Vagina (tissue), 2 donors: ENCODE data around the gene NIPA2. TPM values are rescaled to one million over a fixed set of nuclear protein-coding genes. Genes with fewer than 3 reads are reported as not detected.
"Not testable (repeated sequence)": the region's sequence is repeated elsewhere in the genome, so short reads cannot be mapped to it uniquely, and the experiment has no call there.

Source experiments
- DNase-seq, 2 donors: peaks; one replicate each; pipeline ENCODE4 v3.0.0-alpha.2; 2017; ENCODE audit errors: extremely low spot score in 2 of 2
- H3K27ac ChIP-seq: fragments of 200-600 bp; sonication (generic); one replicate; pipeline ENCODE4 v1.5.1; 2019
- H3K27me3 ChIP-seq: fragments of 200-600 bp; sonication (generic); one replicate; pipeline ENCODE4 v1.5.1; 2019
- H3K36me3 ChIP-seq, 2 donors: fragments of 200-600 bp; sonication (generic); one replicate each; pipeline ENCODE4 v1.5.1; 2017 to 2019
- H3K4me1 ChIP-seq: fragments of 200-600 bp; sonication (generic); one replicate; pipeline ENCODE4 v1.5.1; 2019
- H3K4me3 ChIP-seq, 2 donors: fragments of 200-600 bp; sonication (generic); 1 replicate in 1 of 2; 2 replicates in 1 of 2; pipeline ENCODE4 v1.5.1; 2016 to 2019
- H3K9me3 ChIP-seq: fragments of 200-600 bp; sonication (generic); one replicate; pipeline ENCODE4 v1.5.1; 2019
- CTCF ChIP-seq, 3 experiments: fragments of 450-650 bp in 2 of 3; fragments of 200-600 bp in 1 of 3; sonication (generic) in 1 of 3; IDR thresholded peaks; one replicate each; pipeline ENCODE4 v1.5.1; 2017 to 2019; ENCODE audit warnings: antibody characterized with exemption in 3 of 3, mild to moderate bottlenecking in 2 of 3, moderate library complexity in 2 of 3
- POLR2A ChIP-seq, 2 donors: fragments of 450-650 bp; IDR thresholded peaks; one replicate each; pipeline ENCODE4 v1.6.1; 2017; ENCODE audit warnings: antibody characterized with exemption in 2 of 2, mild to moderate bottlenecking in 2 of 2, moderate library complexity in 2 of 2
- POLR2AphosphoS5 ChIP-seq, 2 donors: sonication (generic); formaldehyde crosslinking; IDR thresholded peaks; one replicate each; pipeline ENCODE4 v1.9.0; 2017; ENCODE audit warnings: antibody characterized with exemption in 2 of 2, mild to moderate bottlenecking in 2 of 2, low read depth in 1 of 2; ENCODE audit not compliant: insufficient read depth in 1 of 2
- intact Hi-C: fragments of 100-400 bp; cut with DNase I; formaldehyde crosslinking; loops from one replicate; pipeline ENCODE4 v1.15.1; 2023
- total RNA-seq: library from RNA; depleted of rRNA; stranded (reverse); fragments of >200 nt; gene quantifications from one replicate; pipeline ENCODE4 v1.2.3, GENCODE V29; 2016

The NIPA2 gene
- total RNA-seq, 1 donor from 2014 or later: 23.1 TPM

GRCh38 chr15:22799902-22800301 is 38.6 kb upstream of the NIPA2 start:
- TF ChIP-seq CTCF (IDR thresholded peaks at IDR 0.05): no peak
- TF ChIP-seq POLR2A (IDR thresholded peaks at IDR 0.05): no peak
- TF ChIP-seq POLR2AphosphoS5 (IDR thresholded peaks at IDR 0.05; ENCODE audit: insufficient read depth in 1 of 2, low read depth in 1 of 2): no peak
- DNase-seq: no peak

GRCh38 chr15:22803006-22803405 is 35.5 kb upstream of the NIPA2 start:
- not testable (repeated sequence) for H3K9me3 ChIP-seq, DNase-seq, H3K27me3 ChIP-seq

More at GRCh38 chr15:22799902-22800301, 38.6 kb upstream of the NIPA2 start:
- Histone ChIP-seq H3K36me3 (no peaks in the 10 kb centered on the region), H3K9me3 (no peaks in the 10 kb centered on the region), H3K4me1 (no peaks in the 10 kb centered on the region), H3K4me3 (no peak overlapping the region), H3K27me3 (no peaks in the 10 kb centered on the region), H3K27ac (no peak overlapping the region)
- intact Hi-C loops: no loop called here

GRCh38 chr15:22806156-22806555 is 32.3 kb upstream of the NIPA2 start:
- H3K36me3 ChIP-seq: no peaks in the 10 kb centered on the region
- H3K4me1 ChIP-seq: peaks cover 9% of the 10 kb centered on the region
- intact Hi-C loops: no loop called here
- DNase-seq: no peak
- no peak overlapping the region for H3K4me3 ChIP-seq
- no peak overlapping the region for H3K27ac ChIP-seq
- H3K27me3 ChIP-seq: no peaks in the 10 kb centered on the region
- no peaks in the 10 kb centered on the region for H3K9me3 ChIP-seq
- TF ChIP-seq CTCF (IDR thresholded peaks at IDR 0.05) (no peak), POLR2AphosphoS5 (IDR thresholded peaks at IDR 0.05; ENCODE audit: insufficient read depth in 1 of 2, low read depth in 1 of 2) (no peak)

More at GRCh38 chr15:22803006-22803405, 35.5 kb upstream of the NIPA2 start:
- intact Hi-C loops, H3K36me3 ChIP-seq, H3K4me3 ChIP-seq, H3K4me1 ChIP-seq, H3K27ac ChIP-seq: not testable (repeated sequence)

GRCh38 chr15:22806664-22807063 is 31.8 kb upstream of the NIPA2 start:
- no peak overlapping the region for H3K4me3 ChIP-seq
- H3K9me3 ChIP-seq: no peaks in the 10 kb centered on the region
- no peaks in the 10 kb centered on the region for H3K27me3 ChIP-seq
- no peak overlapping the region for H3K27ac ChIP-seq
- DNase-seq: no peak
- TF ChIP-seq POLR2A (IDR thresholded peaks at IDR 0.05): no peak
- TF ChIP-seq POLR2AphosphoS5 (IDR thresholded peaks at IDR 0.05; ENCODE audit: insufficient read depth in 1 of 2, low read depth in 1 of 2): no peak
- TF ChIP-seq CTCF (IDR thresholded peaks at IDR 0.05): no peak
- H3K36me3 ChIP-seq: no peaks in the 10 kb centered on the region
- intact Hi-C loops: no loop called here
- H3K4me1 ChIP-seq: peaks cover 9% of the 10 kb centered on the region

GRCh38 chr15:22807831-22808230 is 30.6 kb upstream of the NIPA2 start:
- DNase-seq, H3K27me3 ChIP-seq, intact Hi-C loops, H3K27ac ChIP-seq, H3K36me3 ChIP-seq, H3K4me1 ChIP-seq, H3K9me3 ChIP-seq, H3K4me3 ChIP-seq: not testable (repeated sequence)

GRCh38 chr15:22808240-22808639 is 30.2 kb upstream of the NIPA2 start:
- Histone ChIP-seq H3K36me3 (no peaks in the 10 kb centered on the region), H3K4me3 (no peak overlapping the region), H3K4me1 (peaks cover 9% of the 10 kb centered on the region), H3K27ac (no peak overlapping the region), H3K9me3 (no peaks in the 10 kb centered on the region), H3K27me3 (no peaks in the 10 kb centered on the region)
- no peak for DNase-seq
- intact Hi-C loops: no loop called here
- TF ChIP-seq POLR2A (IDR thresholded peaks at IDR 0.05) (no peak), POLR2AphosphoS5 (IDR thresholded peaks at IDR 0.05; ENCODE audit: insufficient read depth in 1 of 2, low read depth in 1 of 2) (no peak), CTCF (IDR thresholded peaks at IDR 0.05) (no peak)
